Immature natural killer cell (primary cell): Measurements from ENCODE around the gene LRRC39. TPM values are rescaled to one million over a fixed set of nuclear protein-coding genes. Genes with fewer than 3 reads are reported as not detected.

ENCODE experiments used
- polyA plus RNA-seq, 3 donors: library from polyadenylated mRNA; unstranded; fragments of 300-500 nt; fragmentation: Illumina TruSeq; gene quantifications; one replicate each; pipeline ENCODE4 v1.2.3, GENCODE V29; 2021

The LRRC39 gene
- polyA plus RNA-seq, 3 donors from 2014 or later = not detected

Other genes starting within 250 kb of the LRRC39 start
- gene SLC35A3, start 208.3 kb downstream of the LRRC39 start, polyA plus RNA-seq = 10 to 100 TPM in 1 of 3 donors, 1 to 10 TPM in 2; 5.0 to 12.3 (median 8.5) TPM
- gene SASS6, start 45.3 kb downstream of the LRRC39 start, polyA plus RNA-seq = 1 to 10 TPM; 1.2 to 3.1 (median 1.8) TPM
- gene TRMT13, start 45.1 kb downstream of the LRRC39 start, polyA plus RNA-seq = 1 to 10 TPM; 2.2 to 7.6 (median 5.1) TPM
- gene DBT, start 71.6 kb upstream of the LRRC39 start, polyA plus RNA-seq = 1 to 10 TPM in 2 of 3 donors, under 1 TPM in 1; 0.43 to 7.0 (median 3.5) TPM
- 10 to 100 TPM; 14.7 to 28.4 (median 27.5) TPM for gene RTCA, start 88.0 kb upstream of the LRRC39 start, polyA plus RNA-seq
- 10 to 100 TPM in 2 of 3 donors, 1 to 10 TPM in 1; 5.8 to 15.4 (median 10.9) TPM for gene CDC14A, start 174.2 kb upstream of the LRRC39 start, polyA plus RNA-seq